Smooth muscle cell (in vitro differentiated cells): ENCODE results near the gene DGKB. TPM values are rescaled to one million over a fixed set of nuclear protein-coding genes. Genes with fewer than 3 reads are reported as not detected.

ENCODE experiments used
- DNase-seq: peaks from one replicate; lab custom pipeline; 2025; ENCODE audit not compliant: unreplicated experiment; lab: John Stamatoyannopoulos, UW
- H2AFZ ChIP-seq: fragments of 200-600 bp; sonication (generic); 2 replicates; pipeline ENCODE4 v1.6.0; 2016; ENCODE audit warnings: antibody characterized with exemption, low read depth, mild to moderate bottlenecking
- H3F3A ChIP-seq: fragments of 200-600 bp; sonication (generic); 2 replicates; pipeline ENCODE4 v1.6.0; 2017; ENCODE audit warnings: antibody characterized with exemption, low read depth
- H3K27ac ChIP-seq: fragments of 200-600 bp; sonication (generic); 2 replicates; pipeline ENCODE4 v1.5.1; 2016; ENCODE audit warnings: low read depth, mild to moderate bottlenecking
- H3K27me3 ChIP-seq: fragments of 200-600 bp; sonication (generic); 2 replicates; pipeline ENCODE4 v1.6.1; 2016; ENCODE audit warnings: low read depth, mild to moderate bottlenecking
- H3K36me3 ChIP-seq: fragments of 200-600 bp; sonication (generic); 2 replicates; pipeline ENCODE4 v1.5.1; 2016; ENCODE audit warnings: low read depth
- H3K4me1 ChIP-seq: fragments of 200-600 bp; sonication (generic); 2 replicates; pipeline ENCODE4 v1.5.1; 2016; ENCODE audit warnings: low read depth
- H3K4me2 ChIP-seq: fragments of 200-600 bp; sonication (generic); 2 replicates; pipeline ENCODE4 v1.6.0; 2016; ENCODE audit warnings: mild to moderate bottlenecking
- H3K4me3 ChIP-seq: fragments of 200-600 bp; sonication (generic); 2 replicates; pipeline ENCODE4 v1.5.1; 2016; ENCODE audit warnings: mild to moderate bottlenecking
- H3K79me2 ChIP-seq: fragments of 200-600 bp; sonication (generic); 2 replicates; pipeline ENCODE4 v1.6.0; 2016; ENCODE audit warnings: low read depth, mild to moderate bottlenecking
- H3K9ac ChIP-seq: fragments of 200-600 bp; sonication (generic); 2 replicates; pipeline ENCODE4 v1.6.0; 2016; ENCODE audit warnings: low read depth
- H3K9me3 ChIP-seq: fragments of 200-600 bp; sonication (generic); replicated peaks from 2 replicates; pipeline ENCODE4 v1.5.1; 2016; ENCODE audit warnings: low read depth
- H4K20me1 ChIP-seq: fragments of 200-600 bp; sonication (generic); 2 replicates; pipeline ENCODE4 v1.6.0; 2016; ENCODE audit warnings: low read depth
- WGBS: methylation state at CpG from one replicate; pipeline ENCODE4 v1.1.7; 2016; ENCODE audit warnings: low lambda C conversion rate; 5-methylcytosine and 5-hydroxymethylcytosine counted together
- polyA plus RNA-seq: library from polyadenylated mRNA; unstranded; fragments of >200 nt; fragmentation: Nextera tagmentation; extraction: Ambion mirVana; gene quantifications from 2 replicates; pipeline ENCODE4 v1.2.1, GENCODE V29; 2016
- total RNA-seq: library from RNA; depleted of rRNA; stranded (reverse); fragments of >200 nt; gene quantifications from 2 replicates; pipeline ENCODE4 v1.2.3, GENCODE V29; 2014
- TF ChIP-seq, protein P1 (sequence below): fragments of 200-600 bp; sonication (generic); IDR thresholded peaks from 2 replicates; pipeline ENCODE4 v1.5.1; 2017; ENCODE audit warnings: borderline replicate concordance, mild to moderate bottlenecking, antibody characterized with exemption; ENCODE audit not compliant: insufficient read depth, poor library complexity, severe bottlenecking

DGKB gene
- total and polyA plus RNA-seq, 2 experiments from 2014 or later: not detected

DNA sequence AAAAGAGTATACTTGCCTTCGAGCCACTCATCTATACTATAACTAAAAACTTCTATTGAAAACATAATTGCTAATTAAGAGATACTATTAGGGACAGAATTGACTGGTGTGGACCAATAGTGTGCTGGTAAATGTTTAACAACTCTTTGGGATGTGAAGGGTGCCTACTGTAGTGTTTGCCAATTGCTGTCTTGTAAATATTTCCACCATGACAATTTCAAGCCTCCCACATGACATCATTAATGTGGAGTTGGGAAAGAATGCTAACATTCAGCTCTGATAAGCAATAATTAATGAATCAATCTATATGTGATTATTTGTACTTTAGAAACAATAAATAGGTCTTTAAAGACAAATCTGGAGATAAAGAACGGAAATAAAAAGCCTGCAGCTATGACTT, 136.8 kb downstream of the DGKB start:
- Histone ChIP-seq H3K79me2 (no peaks in the 10 kb centered on the region), H2AFZ (no peak overlapping the region), H3F3A (no peaks in the 10 kb centered on the region), H3K36me3 (no peaks in the 10 kb centered on the region), H3K9me3 (no peaks in the 10 kb centered on the region), H3K9ac (no peak overlapping the region), H3K27me3 (no peaks in the 10 kb centered on the region), H3K27ac (no peak overlapping the region), H3K4me3 (no peak overlapping the region), H3K4me2 (no peak overlapping the region), H3K4me1 (no peaks in the 10 kb centered on the region), H4K20me1 (no peaks in the 10 kb centered on the region)
- no peak for DNase-seq
- 76% methylated on average over 2 of the region's 2 CpGs for WGBS
- TF ChIP-seq, protein P1, sequence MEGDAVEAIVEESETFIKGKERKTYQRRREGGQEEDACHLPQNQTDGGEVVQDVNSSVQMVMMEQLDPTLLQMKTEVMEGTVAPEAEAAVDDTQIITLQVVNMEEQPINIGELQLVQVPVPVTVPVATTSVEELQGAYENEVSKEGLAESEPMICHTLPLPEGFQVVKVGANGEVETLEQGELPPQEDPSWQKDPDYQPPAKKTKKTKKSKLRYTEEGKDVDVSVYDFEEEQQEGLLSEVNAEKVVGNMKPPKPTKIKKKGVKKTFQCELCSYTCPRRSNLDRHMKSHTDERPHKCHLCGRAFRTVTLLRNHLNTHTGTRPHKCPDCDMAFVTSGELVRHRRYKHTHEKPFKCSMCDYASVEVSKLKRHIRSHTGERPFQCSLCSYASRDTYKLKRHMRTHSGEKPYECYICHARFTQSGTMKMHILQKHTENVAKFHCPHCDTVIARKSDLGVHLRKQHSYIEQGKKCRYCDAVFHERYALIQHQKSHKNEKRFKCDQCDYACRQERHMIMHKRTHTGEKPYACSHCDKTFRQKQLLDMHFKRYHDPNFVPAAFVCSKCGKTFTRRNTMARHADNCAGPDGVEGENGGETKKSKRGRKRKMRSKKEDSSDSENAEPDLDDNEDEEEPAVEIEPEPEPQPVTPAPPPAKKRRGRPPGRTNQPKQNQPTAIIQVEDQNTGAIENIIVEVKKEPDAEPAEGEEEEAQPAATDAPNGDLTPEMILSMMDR: no peak

DNA sequence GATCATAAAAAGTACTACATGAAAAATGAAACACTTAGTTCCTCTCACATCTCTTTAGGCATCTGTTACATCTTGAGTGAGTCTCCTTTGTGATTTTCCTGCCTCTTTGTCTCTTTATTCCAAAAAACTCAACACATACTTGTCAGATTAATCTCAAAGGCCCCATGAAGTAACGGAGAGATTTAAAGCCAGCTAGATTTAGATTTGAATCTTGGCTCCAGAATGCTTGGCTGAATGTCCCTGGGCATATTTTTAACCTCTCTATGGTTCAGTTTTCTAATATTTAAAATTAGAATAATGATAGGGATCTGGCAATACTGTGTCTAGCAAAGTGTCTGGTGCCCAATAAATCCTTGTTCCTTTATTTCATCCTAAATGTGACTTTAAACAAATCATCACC, 140.0 kb downstream of the DGKB start:
- Histone ChIP-seq H3K79me2 (no peaks in the 10 kb centered on the region), H3K27ac (no peak overlapping the region), H3K27me3 (no peaks in the 10 kb centered on the region), H3K9me3 (no peaks in the 10 kb centered on the region), H3K4me3 (no peak overlapping the region), H3F3A (no peaks in the 10 kb centered on the region), H3K9ac (no peak overlapping the region), H3K4me2 (no peak overlapping the region), H3K36me3 (no peaks in the 10 kb centered on the region), H4K20me1 (no peaks in the 10 kb centered on the region), H2AFZ (no peak overlapping the region), H3K4me1 (no peaks in the 10 kb centered on the region)
- TF ChIP-seq, protein P1: no peak
- no peak for DNase-seq
- 37% methylated on average over 1 of the region's 1 CpG for WGBS

DNA sequence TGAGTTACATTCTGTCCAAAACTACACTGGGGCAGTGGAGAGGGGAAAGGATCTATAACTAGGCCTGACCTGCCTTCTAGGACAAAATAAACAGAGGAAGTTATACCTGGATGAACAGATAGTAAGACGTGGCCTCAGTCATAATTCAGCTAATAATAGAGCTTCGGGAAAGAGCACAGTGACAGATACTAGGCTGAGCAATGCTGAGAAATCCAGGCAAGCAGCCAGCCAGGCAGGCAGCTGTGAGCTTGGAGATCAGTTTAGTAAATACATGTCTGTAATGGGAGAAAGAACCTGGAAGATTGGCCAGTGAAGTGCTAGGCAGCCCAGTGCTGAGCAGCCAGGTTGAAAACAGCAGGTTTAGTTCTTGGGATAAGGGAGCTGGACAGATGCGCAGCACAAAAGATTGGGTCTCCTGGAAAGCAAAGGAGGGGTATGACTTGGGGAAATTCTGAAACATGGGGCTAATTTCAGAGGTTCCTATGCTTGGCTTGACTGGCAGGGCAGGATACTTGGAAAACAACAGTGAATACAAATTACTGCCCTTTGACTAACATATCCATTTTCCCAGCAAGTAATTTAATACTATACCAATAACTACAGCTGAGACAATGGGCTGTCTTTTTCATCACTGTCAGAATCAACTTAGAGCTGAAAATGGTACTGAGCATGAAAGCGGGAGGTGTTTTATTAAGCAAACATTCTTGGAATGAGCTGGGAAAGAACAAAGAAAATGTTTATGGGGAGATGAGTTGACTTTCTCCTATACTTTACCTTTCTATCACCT, 140.8 kb downstream of the DGKB start:
- Histone ChIP-seq H3K27ac (no peak overlapping the region), H3K79me2 (no peaks in the 10 kb centered on the region), H3K36me3 (no peaks in the 10 kb centered on the region), H3K4me2 (no peak overlapping the region), H4K20me1 (no peaks in the 10 kb centered on the region), H3K4me1 (no peaks in the 10 kb centered on the region), H3K9me3 (no peaks in the 10 kb centered on the region), H3K9ac (no peak overlapping the region), H3K4me3 (no peak overlapping the region), H3F3A (no peaks in the 10 kb centered on the region), H2AFZ (no peak overlapping the region), H3K27me3 (no peaks in the 10 kb centered on the region)
- 77% methylated on average over 4 of the region's 4 CpGs for WGBS
- no peak for DNase-seq
- TF ChIP-seq, protein P1: no peak
